Peyer's patch (tissue), 4 donors: ENCODE data around the gene NCAPG. TPM values are rescaled to one million over a fixed set of nuclear protein-coding genes. Genes with fewer than 3 reads are reported as not detected.
A peak's percentile ranks its signal among the peaks of the same experiment; 100 is the strongest.

Source experiments
- DNase-seq, 3 donors: peaks; one replicate each; pipeline ENCODE4 v3.0.0-alpha.2; 2017 to 2019
- H3K27ac ChIP-seq, 4 donors: fragments of 200-600 bp; sonication (generic); one replicate each; pipeline ENCODE4 v1.5.1; 2016 to 2019
- H3K27me3 ChIP-seq, 2 donors: fragments of 200-600 bp; sonication (generic); one replicate each; pipeline ENCODE4 v1.5.1; 2019
- H3K36me3 ChIP-seq, 3 donors: fragments of 200-600 bp; sonication (generic); one replicate each; pipeline ENCODE4 v1.5.1; 2016 to 2019
- H3K4me1 ChIP-seq, 4 donors: fragments of 200-600 bp; sonication (generic); one replicate each; pipeline ENCODE4 v1.5.1; 2016 to 2019
- H3K4me3 ChIP-seq, 4 donors: fragments of 200-600 bp; sonication (generic); 1 replicate in 3 of 4; 2 replicates in 1 of 4; pipeline ENCODE4 v1.5.1; 2016 to 2019; ENCODE audit warnings: mild to moderate bottlenecking in 1 of 4
- H3K9me3 ChIP-seq, 4 donors: fragments of 200-600 bp; sonication (generic); one replicate each; pipeline ENCODE4 v1.5.1; 2016 to 2019; ENCODE audit warnings: mild to moderate bottlenecking in 1 of 4
- POLR2A ChIP-seq, 2 donors: fragments of 450-650 bp; IDR thresholded peaks; one replicate each; pipeline ENCODE4 v1.5.1; 2017; ENCODE audit warnings: antibody characterized with exemption in 2 of 2, mild to moderate bottlenecking in 2 of 2, moderate library complexity in 2 of 2
- total RNA-seq, 4 donors: library from RNA; depleted of rRNA; stranded (reverse); fragments of >200 nt; gene quantifications; one replicate each; pipeline ENCODE4 v1.1.0, GENCODE V29; 2016
- TF ChIP-seq, protein P1 (sequence below), 6 experiments: fragments of 450-650 bp in 4 of 6; fragments of 200-600 bp in 2 of 6; sonication (generic) in 1 of 6; IDR thresholded peaks; one replicate each; pipeline ENCODE4 v1.5.1; 2017 to 2019; ENCODE audit warnings: antibody characterized with exemption in 6 of 6, mild to moderate bottlenecking in 3 of 6, moderate library complexity in 1 of 6

The NCAPG gene
- total RNA-seq, 4 donors from 2014 or later = 3.3 to 21.5 (median 3.5) TPM

DNA sequence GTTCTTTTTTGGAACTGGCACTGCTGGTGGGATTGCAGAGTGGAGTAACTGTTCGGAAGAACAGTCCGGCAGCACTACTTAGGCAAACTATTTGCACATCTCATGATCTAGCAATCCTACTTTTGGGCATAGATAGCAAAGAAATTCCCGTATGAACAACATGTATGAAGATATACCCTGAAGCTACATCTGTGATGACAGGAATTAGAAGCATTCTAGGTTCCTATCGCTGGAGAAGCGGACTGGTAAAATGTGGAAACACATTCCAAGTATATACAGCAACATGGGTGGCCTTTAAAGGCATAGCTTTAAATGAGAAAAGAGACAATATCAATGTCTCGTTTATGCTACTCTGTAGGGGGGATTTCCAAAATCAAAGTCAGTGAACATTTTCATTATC, 3.3 kb upstream of the NCAPG start:
- Histone ChIP-seq H3K27ac (no peak overlapping the region), H3K27me3 (no peaks in the 10 kb centered on the region), H3K9me3 (no peaks in the 10 kb centered on the region), H3K4me1 (peaks cover 0 to 41% (median 15%) of the 10 kb centered on the region in 4 donors), H3K4me3 (peak overlapping the region in 2 of 4 donors; percentile 9 to 83), H3K36me3 (peaks cover 0 to 26% (median 0%) of the 10 kb centered on the region in 3 donors)
- TF ChIP-seq POLR2A (IDR thresholded peaks at IDR 0.05) = no peak
- TF ChIP-seq, protein P1, sequence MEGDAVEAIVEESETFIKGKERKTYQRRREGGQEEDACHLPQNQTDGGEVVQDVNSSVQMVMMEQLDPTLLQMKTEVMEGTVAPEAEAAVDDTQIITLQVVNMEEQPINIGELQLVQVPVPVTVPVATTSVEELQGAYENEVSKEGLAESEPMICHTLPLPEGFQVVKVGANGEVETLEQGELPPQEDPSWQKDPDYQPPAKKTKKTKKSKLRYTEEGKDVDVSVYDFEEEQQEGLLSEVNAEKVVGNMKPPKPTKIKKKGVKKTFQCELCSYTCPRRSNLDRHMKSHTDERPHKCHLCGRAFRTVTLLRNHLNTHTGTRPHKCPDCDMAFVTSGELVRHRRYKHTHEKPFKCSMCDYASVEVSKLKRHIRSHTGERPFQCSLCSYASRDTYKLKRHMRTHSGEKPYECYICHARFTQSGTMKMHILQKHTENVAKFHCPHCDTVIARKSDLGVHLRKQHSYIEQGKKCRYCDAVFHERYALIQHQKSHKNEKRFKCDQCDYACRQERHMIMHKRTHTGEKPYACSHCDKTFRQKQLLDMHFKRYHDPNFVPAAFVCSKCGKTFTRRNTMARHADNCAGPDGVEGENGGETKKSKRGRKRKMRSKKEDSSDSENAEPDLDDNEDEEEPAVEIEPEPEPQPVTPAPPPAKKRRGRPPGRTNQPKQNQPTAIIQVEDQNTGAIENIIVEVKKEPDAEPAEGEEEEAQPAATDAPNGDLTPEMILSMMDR (IDR thresholded peaks at IDR 0.05) = no peak
- DNase-seq = no peak

DNA sequence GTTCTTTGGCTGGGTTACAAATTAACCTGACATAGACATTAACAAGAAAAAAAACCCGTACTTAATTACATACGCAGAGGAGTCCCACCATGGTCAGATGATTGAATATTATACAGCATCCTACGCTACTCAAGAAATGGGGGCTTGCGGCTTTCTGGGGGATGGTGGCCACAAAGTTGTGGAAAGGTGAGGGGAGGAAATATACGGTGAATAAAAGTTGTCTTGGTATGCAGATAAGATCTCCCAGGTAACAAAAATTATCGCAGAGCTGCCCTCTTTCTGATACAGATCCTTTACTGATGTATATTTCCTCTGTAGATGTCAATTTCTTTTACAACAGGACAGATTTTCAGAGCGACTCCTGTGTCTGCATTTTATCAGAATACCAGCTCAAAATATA, 1.1 kb upstream of the NCAPG start:
- peaks cover 0 to 41% (median 15%) of the 10 kb centered on the region in 4 donors for H3K4me1 ChIP-seq
- H3K36me3 ChIP-seq = peaks cover 0 to 4% (median 0%) of the 10 kb centered on the region in 3 donors
- no peaks in the 10 kb centered on the region for H3K9me3 ChIP-seq
- H3K27ac ChIP-seq = peak overlapping the region; percentile 88 to 98 (median 94)
- no peaks in the 10 kb centered on the region for H3K27me3 ChIP-seq
- H3K4me3 ChIP-seq = peak overlapping the region; percentile 67 to 85 (median 79)
- TF ChIP-seq, protein P1 (IDR thresholded peaks at IDR 0.05) = no peak
- no peak for TF ChIP-seq POLR2A (IDR thresholded peaks at IDR 0.05)
- DNase-seq = no peak

DNA sequence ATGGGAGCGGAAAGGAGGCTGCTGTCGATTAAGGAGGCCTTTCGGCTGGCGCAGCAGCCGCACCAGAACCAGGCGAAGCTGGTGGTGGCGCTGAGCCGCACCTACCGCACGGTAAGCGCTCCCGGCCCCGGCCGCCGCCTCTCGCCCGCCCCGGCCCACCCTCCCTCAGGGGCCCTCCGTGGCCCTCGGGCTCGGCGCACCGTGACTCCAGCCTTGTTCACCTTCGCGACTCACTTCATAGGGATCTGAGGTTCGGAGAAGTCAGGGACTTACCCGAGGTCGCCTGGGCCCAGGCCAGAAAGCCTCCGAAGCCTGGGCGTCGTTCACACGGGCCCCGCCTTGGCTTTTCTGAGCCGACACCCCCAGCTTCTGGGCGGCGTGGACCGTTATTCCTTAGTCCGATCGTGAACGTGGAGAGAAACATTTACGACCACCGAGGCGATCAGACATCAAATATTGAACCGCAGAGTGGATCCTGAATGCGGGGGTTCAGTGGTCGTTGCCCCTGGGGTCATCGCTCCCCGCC, 362 bp downstream of the NCAPG start:
- Histone ChIP-seq H3K27ac (peak overlapping the region in 3 of 4 donors; percentile 55 to 96 (median 88)), H3K36me3 (no peaks in the 10 kb centered on the region), H3K27me3 (no peaks in the 10 kb centered on the region), H3K4me3 (peak overlapping the region; percentile 67 to 85 (median 79)), H3K4me1 (peaks cover 0 to 41% (median 15%) of the 10 kb centered on the region in 4 donors), H3K9me3 (no peaks in the 10 kb centered on the region)
- no peak for TF ChIP-seq POLR2A (IDR thresholded peaks at IDR 0.05)
- TF ChIP-seq, protein P1 (IDR thresholded peaks at IDR 0.05) = no peak
- peak in 1 of 3 donors; percentile 52 for DNase-seq

DNA sequence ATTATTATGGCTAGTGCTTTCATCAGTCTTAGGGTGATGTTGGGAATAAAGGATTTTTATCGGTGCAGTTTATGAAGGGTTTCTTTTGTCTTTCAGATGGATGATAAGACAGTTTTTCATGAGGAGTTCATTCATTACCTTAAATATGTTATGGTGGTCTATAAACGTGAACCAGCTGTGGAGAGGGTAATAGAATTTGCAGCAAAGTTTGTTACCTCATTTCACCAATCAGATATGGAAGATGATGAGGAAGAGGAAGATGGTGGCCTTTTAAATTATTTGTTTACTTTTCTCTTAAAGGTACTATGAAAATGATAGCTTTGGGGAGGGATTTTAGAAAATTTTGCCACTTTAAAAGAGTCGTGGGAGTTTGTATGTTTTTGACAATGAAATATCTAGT, 1.3 kb downstream of the NCAPG start:
- Histone ChIP-seq H3K36me3 (no peaks in the 10 kb centered on the region), H3K4me3 (peak overlapping the region in 1 of 4 donors; percentile 83), H3K4me1 (peaks cover 0 to 32% (median 13%) of the 10 kb centered on the region in 4 donors), H3K9me3 (no peaks in the 10 kb centered on the region), H3K27ac (no peak overlapping the region), H3K27me3 (no peaks in the 10 kb centered on the region)
- no peak for TF ChIP-seq POLR2A (IDR thresholded peaks at IDR 0.05)
- TF ChIP-seq, protein P1 (IDR thresholded peaks at IDR 0.05) = no peak
- no peak for DNase-seq

DNA sequence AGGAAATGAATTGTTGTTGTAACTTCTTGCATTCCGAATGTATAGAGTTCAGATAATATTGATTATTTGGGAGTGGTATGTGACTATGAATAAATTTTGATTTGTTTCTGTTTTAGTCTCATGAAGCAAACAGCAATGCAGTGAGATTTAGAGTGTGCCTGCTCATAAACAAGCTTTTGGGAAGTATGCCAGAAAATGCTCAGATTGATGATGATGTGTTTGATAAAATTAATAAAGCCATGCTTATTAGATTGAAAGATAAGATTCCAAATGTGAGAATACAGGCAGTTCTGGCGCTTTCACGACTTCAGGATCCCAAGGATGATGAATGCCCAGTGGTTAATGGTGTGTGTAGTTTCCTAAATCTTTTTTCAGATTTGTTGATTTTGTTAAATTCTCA, 2.0 kb downstream of the NCAPG start:
- TF ChIP-seq, protein P1 (IDR thresholded peaks at IDR 0.05) = no peak
- no peak for TF ChIP-seq POLR2A (IDR thresholded peaks at IDR 0.05)
- DNase-seq = no peak
- Histone ChIP-seq H3K9me3 (no peaks in the 10 kb centered on the region), H3K4me3 (no peak overlapping the region), H3K27ac (no peak overlapping the region), H3K36me3 (no peaks in the 10 kb centered on the region), H3K27me3 (no peaks in the 10 kb centered on the region), H3K4me1 (peaks cover 0 to 26% (median 10%) of the 10 kb centered on the region in 4 donors)
